IMR-90 (cell line): ENCODE measurements around the gene COQ4. TPM values are rescaled to one million over a fixed set of nuclear protein-coding genes. Genes with fewer than 3 reads are reported as not detected.

ENCODE experiments used
- ATAC-seq: fragments of 200-7000 bp; cut with Tn5 transposase; 2 replicates; pipeline ENCODE4 v1.9.1; 2020; ENCODE audit warnings: low read depth, mild to moderate bottlenecking, moderate library complexity
- BruUV-seq: library from RNA; stranded (reverse); fragments of 400-500 nt; replicated peaks from 2 replicates; lab custom pipeline; 2021; lab: Mats Ljungman, UMichigan
- CTCF ChIA-PET: fragments of 300-600 bp; formaldehyde crosslinking; extraction: SDS; loops from one replicate; lab custom pipeline; 2021; ENCODE audit warnings: antibody characterized with exemption; lab: Yijun Ruan, JAX
- POLR2A ChIA-PET: fragments of 300-600 bp; sonication (Branson Sonifier 250); formaldehyde crosslinking; loops from one replicate; lab custom pipeline; 2022; ENCODE audit warnings: antibody characterized with exemption; ENCODE audit not compliant: unreplicated experiment; lab: Charles Lee
- DNase-seq: peaks from one replicate; pipeline ENCODE4 v3.0.0; 2013
- H2AFZ ChIP-seq: replicated peaks from 2 replicates; pipeline ENCODE3; 2013; ENCODE audit warnings: low read length, mild to moderate bottlenecking; ENCODE audit not compliant: poor library complexity
- H2AK5ac ChIP-seq: 2 replicates; pipeline ENCODE4 v1.6.1; 2013; ENCODE audit warnings: low read depth, low read length, inconsistent platforms
- H2AK9ac ChIP-seq: replicated peaks from 2 replicates; pipeline ENCODE3; 2013; ENCODE audit warnings: mild to moderate bottlenecking, low read depth, low read length, moderate library complexity; ENCODE audit not compliant: poor library complexity
- H2BK120ac ChIP-seq: 2 replicates; pipeline ENCODE4 v1.6.1; 2013; ENCODE audit warnings: low read depth, low read length, inconsistent platforms
- H2BK15ac ChIP-seq: 3 replicates; pipeline ENCODE4 v1.6.1; 2013; ENCODE audit warnings: low read depth, low read length, inconsistent platforms
- H2BK20ac ChIP-seq: 2 replicates; pipeline ENCODE4 v1.6.1; 2013; ENCODE audit warnings: low read depth, mild to moderate bottlenecking, inconsistent platforms, low read length, moderate library complexity
- H2BK5ac ChIP-seq: 2 replicates; pipeline ENCODE4 v1.6.1; 2013; ENCODE audit warnings: mild to moderate bottlenecking, low read depth, low read length, inconsistent platforms; ENCODE audit not compliant: poor library complexity, severe bottlenecking
- H3K14ac ChIP-seq: replicated peaks from 2 replicates; pipeline ENCODE4 v1.6.1; 2013; ENCODE audit warnings: low read depth, low read length, inconsistent platforms
- H3K18ac ChIP-seq: 2 replicates; pipeline ENCODE4 v1.6.1; 2013; ENCODE audit warnings: low read depth, low read length, control low read depth
- H3K23ac ChIP-seq: 2 replicates; pipeline ENCODE4 v1.6.1; 2013; ENCODE audit warnings: low read depth, low read length, inconsistent platforms
- H3K27ac ChIP-seq: 2 replicates; pipeline ENCODE4 v1.5.1; 2013; ENCODE audit warnings: mild to moderate bottlenecking, control low read depth, low read length; ENCODE audit not compliant: insufficient read depth
- H3K27me3 ChIP-seq: 2 replicates; pipeline ENCODE4 v1.6.1; 2013; ENCODE audit warnings: low read length; ENCODE audit not compliant: control insufficient read depth, insufficient read depth
- H3K36me3 ChIP-seq: 2 replicates; pipeline ENCODE4 v1.6.1; 2013; ENCODE audit warnings: low read length, mixed read lengths; ENCODE audit not compliant: control insufficient read depth, insufficient read depth
- H3K4ac ChIP-seq: 2 replicates; pipeline ENCODE4 v1.6.1; 2013; ENCODE audit warnings: low read depth, low read length, inconsistent platforms
- H3K4me1 ChIP-seq: 2 replicates; pipeline ENCODE4 v1.6.1; 2013; ENCODE audit warnings: low read length, mixed read lengths; ENCODE audit not compliant: control insufficient read depth, insufficient read depth
- H3K4me2 ChIP-seq: 2 replicates; pipeline ENCODE4 v1.6.1; 2013; ENCODE audit warnings: low read depth, mild to moderate bottlenecking, control low read depth, low read length, moderate library complexity
- H3K4me3 ChIP-seq: 2 replicates; pipeline ENCODE4 v1.5.1; 2013; ENCODE audit warnings: low read depth, mild to moderate bottlenecking, control low read depth, low read length, moderate library complexity; ENCODE audit not compliant: insufficient read depth
- H3K56ac ChIP-seq: 2 replicates; pipeline ENCODE4 v1.6.1; 2013; ENCODE audit warnings: low read length, inconsistent platforms; ENCODE audit not compliant: insufficient read depth; ENCODE audit errors: extremely low read depth
- H3K79me1 ChIP-seq, 2 experiments: 2 replicates each; pipeline ENCODE4 v1.6.1; 2013; ENCODE audit warnings: low read length in 2 of 2, inconsistent platforms in 1 of 2, low read depth in 1 of 2
- H3K9ac ChIP-seq: 2 replicates; pipeline ENCODE4 v1.6.1; 2013; ENCODE audit warnings: low read depth, low read length, control low read depth
- H3K9me1 ChIP-seq: 2 replicates; pipeline ENCODE4 v1.6.1; 2013; ENCODE audit warnings: low read length, inconsistent platforms; ENCODE audit not compliant: insufficient read depth
- H3K9me3 ChIP-seq: 2 replicates; pipeline ENCODE4 v1.6.1; 2013; ENCODE audit warnings: low read length; ENCODE audit not compliant: control insufficient read depth, insufficient read depth
- H4K20me1 ChIP-seq: 2 replicates; pipeline ENCODE4 v1.6.1; 2013; ENCODE audit warnings: low read length, inconsistent platforms; ENCODE audit not compliant: insufficient read depth
- H4K5ac ChIP-seq: 2 replicates; pipeline ENCODE4 v1.6.1; 2013; ENCODE audit warnings: mild to moderate bottlenecking, low read depth, low read length, control low read depth
- H4K8ac ChIP-seq, 2 experiments: 2 replicates each; pipeline ENCODE4 v1.6.1; 2013; ENCODE audit warnings: low read depth in 2 of 2, low read length in 2 of 2, control low read depth in 1 of 2, inconsistent platforms in 1 of 2
- H4K91ac ChIP-seq: 2 replicates; pipeline ENCODE4 v1.6.1; 2013; ENCODE audit warnings: low read depth, low read length, inconsistent platforms; ENCODE audit not compliant: insufficient read depth
- BHLHE40 ChIP-seq: fragments of 150-350 bp; IDR thresholded peaks from 2 replicates; pipeline ENCODE4 v1.6.1; 2016; ENCODE audit warnings: mild to moderate bottlenecking, low read depth, low read length
- CEBPB ChIP-seq: IDR thresholded peaks from 2 replicates; pipeline ENCODE4 v1.6.1; 2012; ENCODE audit warnings: low read depth, low read length, improper control_type of control experiment
- CHD1 ChIP-seq: IDR thresholded peaks from 2 replicates; pipeline ENCODE4 v1.6.1; 2012; ENCODE audit warnings: low read depth, low read length, improper control_type of control experiment
- CTCF ChIP-seq: conservative IDR thresholded peaks from 2 replicates; pipeline ENCODE4 v1.5.1; 2012; ENCODE audit warnings: mild to moderate bottlenecking, low read depth, low read length, improper control_type of control experiment
- ELK1 ChIP-seq: fragments of 150-350 bp; IDR thresholded peaks from 2 replicates; pipeline ENCODE4 v1.6.1; 2016; ENCODE audit warnings: low read depth, mild to moderate bottlenecking, low read length, moderate library complexity, borderline replicate concordance
- FOS ChIP-seq: fragments of 150-350 bp; IDR thresholded peaks from 2 replicates; pipeline ENCODE4 v1.6.1; 2016; ENCODE audit warnings: low read depth, low read length
- MAFK ChIP-seq: IDR thresholded peaks from 2 replicates; pipeline ENCODE4 v1.6.1; 2012; ENCODE audit warnings: low read depth, low read length, improper control_type of control experiment
- MAZ ChIP-seq: IDR thresholded peaks from 2 replicates; pipeline ENCODE4 v1.6.1; 2012; ENCODE audit warnings: low read depth, mild to moderate bottlenecking, low read length, improper control_type of control experiment, moderate library complexity, borderline replicate concordance
- MXI1 ChIP-seq: IDR thresholded peaks from 2 replicates; pipeline ENCODE4 v1.6.1; 2012; ENCODE audit warnings: low read depth, mild to moderate bottlenecking, low read length, moderate library complexity, borderline replicate concordance
- NFE2L2 ChIP-seq: fragments of 150-350 bp; IDR thresholded peaks from 2 replicates; pipeline ENCODE4 v1.6.1; 2016; ENCODE audit warnings: low read depth, mild to moderate bottlenecking, low read length
- POLR2A ChIP-seq: IDR thresholded peaks from 2 replicates; pipeline ENCODE4 v1.6.1; 2012; ENCODE audit warnings: mild to moderate bottlenecking, low read depth, low read length
- RFX5 ChIP-seq: IDR thresholded peaks from 2 replicates; pipeline ENCODE4 v1.8.0; 2012; ENCODE audit warnings: low read depth, mild to moderate bottlenecking, low read length, moderate library complexity
- SMC3 ChIP-seq: fragments of 150-350 bp; IDR thresholded peaks from 2 replicates; pipeline ENCODE4 v1.6.1; 2016; ENCODE audit warnings: low read depth, mild to moderate bottlenecking, antibody characterized with exemption, low read length, moderate library complexity
- WGBS, 2 experiments: methylation state at CpG; one replicate each; pipeline versions ENCODE4 v1.1.5 to v1.1.7; 2013; ENCODE audit warnings: missing lambda C conversion rate in 2 of 2; ENCODE audit not compliant: insufficient read length in 1 of 2; ENCODE audit errors: extremely low coverage in 2 of 2; 5-methylcytosine and 5-hydroxymethylcytosine counted together
- dilution Hi-C: fragments of 300-500 bp; cut with HindIII; formaldehyde crosslinking; loops from one replicate; pipeline ENCODE4 v1.14.3; 2018; ENCODE audit warnings: low sequenced_read_pairs; ENCODE audit not compliant: unreplicated experiment
- in situ Hi-C: fragments of 300-500 bp; cut with MboI; formaldehyde crosslinking; loops from 3 replicates; pipeline ENCODE4 v1.14.3; 2019; ENCODE audit warnings: low sequenced_read_pairs, inconsistent platforms, mixed read lengths
- intact Hi-C: fragments of 100-400 bp; cut with micrococcal nuclease; formaldehyde crosslinking; loops from 2 replicates; pipeline ENCODE4 v1.10.0; 2022
- polyA plus RNA-seq, 3 experiments: library from polyadenylated mRNA; depleted of rRNA; stranded (reverse); fragments of >200 nt; gene quantifications; 2 replicates each; pipeline ENCODE4 v1.2.3, GENCODE V29; 2012; ENCODE audit warnings: low replicate concordance in 1 of 3
- total RNA-seq: library from RNA; depleted of rRNA; stranded (reverse); fragments of >200 nt; gene quantifications from 2 replicates; pipeline ENCODE4 v1.2.3, GENCODE V29; 2012
- TF ChIP-seq, protein P1 (sequence below): fragments of 150-350 bp; IDR thresholded peaks from 2 replicates; pipeline ENCODE4 v1.6.1; 2017; ENCODE audit warnings: mild to moderate bottlenecking, antibody characterized with exemption, low read length, low read depth

Gene COQ4
- total and polyA plus RNA-seq, 2 of the 4 experiments (the other 2 are of a cell fraction) = 20.1 to 41.4 TPM

DNA sequence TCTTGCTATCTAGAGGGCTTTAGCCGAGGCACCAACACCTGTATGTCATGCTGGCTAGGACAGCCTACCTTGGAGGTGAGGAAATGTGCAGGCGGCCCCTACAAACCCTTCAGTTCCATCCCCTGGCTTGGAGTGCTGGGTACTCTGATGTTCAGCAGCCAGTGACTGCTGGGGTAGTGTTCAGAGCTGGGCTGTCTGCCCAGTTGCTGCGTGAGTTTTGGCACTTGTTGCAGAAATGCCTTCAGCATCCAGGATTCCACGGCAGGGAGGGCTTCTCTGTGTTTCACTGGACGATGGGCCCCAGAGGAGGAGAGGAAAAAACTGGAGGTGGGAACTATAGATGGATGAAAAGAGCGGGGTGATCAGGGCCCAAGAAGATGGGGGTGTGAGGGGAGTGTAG, 36.2 kb upstream of the COQ4 start:
- no peaks in the 10 kb centered on the region for H4K20me1 ChIP-seq
- no peak overlapping the region for H3K18ac ChIP-seq
- H2BK5ac ChIP-seq = no peak overlapping the region
- in situ Hi-C loops (no loop called here), dilution Hi-C loops (no loop called here), intact Hi-C loops (no loop called here)
- peaks cover 4 to 17% of the 10 kb centered on the region in 2 experiments; a peak in 2 of 4 replicates for H3K79me1 ChIP-seq
- 16% methylated on average over 4 of the region's 6 CpGs; no CpG with 5 or more reads in 1 of the 2 experiments for WGBS, 2 experiments
- DNase-seq = peak; percentile 71
- no peaks in the 10 kb centered on the region for H3K9me3 ChIP-seq
- H3K4me3 ChIP-seq = no peak overlapping the region
- H3K9ac ChIP-seq = no peak overlapping the region
- H3K27me3 ChIP-seq = no peaks in the 10 kb centered on the region
- H3K9me1 ChIP-seq = peaks cover 10% of the 10 kb centered on the region
- no peak overlapping the region for H3K4me2 ChIP-seq
- no peak overlapping the region for H2BK120ac ChIP-seq
- H2BK20ac ChIP-seq = no peak overlapping the region
- ATAC-seq = peak; percentile 91
- H3K4me1 ChIP-seq = no peaks in the 10 kb centered on the region
- H3K27ac ChIP-seq = no peak overlapping the region
- H2AK5ac ChIP-seq = no peak overlapping the region
- no peak overlapping the region for H4K91ac ChIP-seq
- no peak overlapping the region for H3K23ac ChIP-seq
- no peak overlapping the region for H3K56ac ChIP-seq
- no peak overlapping the region for H4K8ac ChIP-seq
- H3K4ac ChIP-seq = no peak overlapping the region
- ChIA-PET POLR2A (no interaction called here), CTCF (no interaction called here)
- peak overlapping the region; percentile 7 for H2AFZ ChIP-seq
- H3K36me3 ChIP-seq = peaks cover 27% of the 10 kb centered on the region
- H4K5ac ChIP-seq = no peak overlapping the region
- TF ChIP-seq MAZ (no peak), CTCF (no peak), MXI1 (no peak), NFE2L2 (no peak), BHLHE40 (no peak), CHD1 (no peak), MAFK (no peak), FOS (no peak), ELK1 (no peak), RFX5 (no peak), POLR2A (no peak), SMC3 (no peak), CEBPB (no peak)
- TF ChIP-seq, protein P1, sequence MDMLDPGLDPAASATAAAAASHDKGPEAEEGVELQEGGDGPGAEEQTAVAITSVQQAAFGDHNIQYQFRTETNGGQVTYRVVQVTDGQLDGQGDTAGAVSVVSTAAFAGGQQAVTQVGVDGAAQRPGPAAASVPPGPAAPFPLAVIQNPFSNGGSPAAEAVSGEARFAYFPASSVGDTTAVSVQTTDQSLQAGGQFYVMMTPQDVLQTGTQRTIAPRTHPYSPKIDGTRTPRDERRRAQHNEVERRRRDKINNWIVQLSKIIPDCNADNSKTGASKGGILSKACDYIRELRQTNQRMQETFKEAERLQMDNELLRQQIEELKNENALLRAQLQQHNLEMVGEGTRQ = no peak
- H3K14ac ChIP-seq = no peak overlapping the region
- H2AK9ac ChIP-seq = no peak overlapping the region
- BruUV-seq = no TSS peak
- no peak overlapping the region for H2BK15ac ChIP-seq
